Stomach (tissue), 4 donors: ENCODE results near the gene INTS1.

Experiments
- CTCF ChIP-seq, 7 experiments: fragments of 450-650 bp in 4 of 7; fragments of 200-600 bp in 3 of 7; sonication (generic) in 3 of 7; IDR thresholded peaks; one replicate each; pipeline ENCODE4 v1.5.1; 2016 to 2019; ENCODE audit warnings: antibody characterized with exemption in 7 of 7, control low read depth in 2 of 7, mild to moderate bottlenecking in 1 of 7
- POLR2A ChIP-seq, 4 donors: fragments of 450-650 bp; IDR thresholded peaks; one replicate each; pipeline ENCODE4 v1.6.1; 2016; ENCODE audit warnings: antibody characterized with exemption in 4 of 4, control low read depth in 2 of 4, mild to moderate bottlenecking in 1 of 4, moderate library complexity in 1 of 4
- POLR2AphosphoS5 ChIP-seq, 3 donors: sonication (generic); formaldehyde crosslinking; IDR thresholded peaks; one replicate each; pipeline ENCODE4 v1.6.1; 2016; ENCODE audit warnings: antibody characterized with exemption in 3 of 3

DNA sequence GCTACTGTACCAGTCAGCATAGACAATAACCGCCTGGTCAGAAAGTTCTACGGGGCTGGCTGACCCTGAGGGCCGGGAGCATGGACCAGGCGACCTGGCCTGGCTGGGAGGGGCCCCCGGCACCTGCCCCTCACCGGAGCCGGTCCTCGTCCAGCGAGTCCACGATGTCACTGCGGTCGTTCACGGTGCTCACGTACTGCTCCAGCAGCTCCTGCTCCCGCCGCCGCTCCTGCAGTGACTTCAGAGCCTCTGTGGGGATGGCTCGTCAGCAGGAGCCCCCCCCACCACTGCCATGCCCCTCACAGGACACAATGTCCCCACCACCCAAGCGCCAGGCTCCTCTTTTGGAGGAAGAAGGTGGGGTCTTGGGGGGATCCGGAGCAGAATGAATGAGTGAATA, 67.6 kb downstream of the INTS1 start:
- TF ChIP-seq CTCF (IDR thresholded peaks at IDR 0.05) (no peak), POLR2A (IDR thresholded peaks at IDR 0.05) (no peak), POLR2AphosphoS5 (IDR thresholded peaks at IDR 0.05) (no peak)
